Measurements from ENCODE around the gene HS6ST3. TPM values are rescaled to one million over a fixed set of nuclear protein-coding genes. Genes with fewer than 3 reads are reported as not detected.
A peak's percentile ranks its signal among the peaks of the same experiment; 100 is the strongest.

Gene HS6ST3
- total RNA-seq, 1 donor from 2014 or later, result 3.9 TPM

DNA sequence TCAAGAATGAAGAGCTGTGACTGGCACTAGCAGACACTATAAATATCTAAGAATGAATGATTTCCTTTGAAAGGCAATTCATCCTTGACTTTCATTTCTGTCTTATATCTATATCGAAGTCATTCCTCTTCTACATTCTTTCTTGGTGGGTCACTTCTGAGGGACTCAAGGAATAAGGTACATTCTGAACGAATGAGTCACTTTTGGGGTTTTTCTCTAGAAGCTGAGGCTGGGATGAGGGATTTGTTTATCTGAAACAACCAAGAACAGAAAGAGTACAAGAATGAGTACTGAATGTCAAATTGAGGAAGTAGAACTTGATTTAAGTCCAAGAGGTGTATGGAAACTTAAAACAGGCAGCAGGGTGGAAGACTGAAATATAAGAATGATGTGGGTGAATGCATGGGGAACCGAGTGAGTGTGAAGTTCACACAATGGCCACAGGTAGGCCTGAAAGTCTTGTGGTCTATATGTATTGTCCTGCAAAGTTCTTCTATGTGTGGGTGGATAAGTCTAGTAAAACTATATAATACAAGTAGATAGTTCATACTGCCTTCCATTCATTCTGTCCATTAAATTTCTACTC is 560.5 kb downstream of the HS6ST3 start:
- DNase-seq (ENCODE audit: low spot score), result peak; percentile 8

DNA sequence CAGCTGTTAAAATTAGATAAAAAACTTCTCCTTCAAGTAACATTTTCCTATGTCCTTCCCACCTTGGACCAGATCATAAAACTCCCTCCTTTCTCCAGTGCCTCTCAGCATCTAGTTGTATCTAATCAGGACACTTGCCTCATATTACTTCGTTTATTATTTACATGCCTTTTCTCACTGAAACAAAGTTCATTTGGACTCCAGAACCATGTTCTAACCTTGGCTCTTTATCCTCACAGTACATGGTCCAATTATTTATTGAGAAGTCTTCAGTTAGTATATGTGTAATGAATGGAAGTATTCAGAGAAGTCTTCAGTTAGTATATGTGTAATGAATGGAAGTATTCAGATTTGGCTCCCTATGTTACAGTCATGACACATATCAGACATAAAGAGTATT is 561.7 kb downstream of the HS6ST3 start:
- DNase-seq (ENCODE audit: low spot score), result no peak

DNA sequence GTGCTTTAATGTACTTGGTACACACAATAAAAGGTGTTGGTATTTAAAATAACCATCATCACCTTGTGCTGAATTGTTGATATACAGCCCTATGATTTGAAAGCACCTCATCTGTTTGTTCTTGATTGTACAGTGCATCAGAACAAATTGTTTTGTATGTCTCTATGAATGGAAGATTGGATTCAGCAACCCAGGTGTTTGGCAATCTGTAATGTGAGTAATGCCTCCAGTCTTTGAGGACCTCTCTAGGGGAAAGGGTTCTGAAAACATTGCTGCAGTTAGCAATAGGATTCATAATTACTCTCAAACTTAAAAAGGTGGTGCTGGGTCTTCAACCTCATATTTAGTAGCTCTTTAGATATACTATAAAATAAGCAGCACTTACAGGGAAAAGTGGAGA is 562.6 kb downstream of the HS6ST3 start:
- DNase-seq (ENCODE audit: low spot score), result no peak

DNA sequence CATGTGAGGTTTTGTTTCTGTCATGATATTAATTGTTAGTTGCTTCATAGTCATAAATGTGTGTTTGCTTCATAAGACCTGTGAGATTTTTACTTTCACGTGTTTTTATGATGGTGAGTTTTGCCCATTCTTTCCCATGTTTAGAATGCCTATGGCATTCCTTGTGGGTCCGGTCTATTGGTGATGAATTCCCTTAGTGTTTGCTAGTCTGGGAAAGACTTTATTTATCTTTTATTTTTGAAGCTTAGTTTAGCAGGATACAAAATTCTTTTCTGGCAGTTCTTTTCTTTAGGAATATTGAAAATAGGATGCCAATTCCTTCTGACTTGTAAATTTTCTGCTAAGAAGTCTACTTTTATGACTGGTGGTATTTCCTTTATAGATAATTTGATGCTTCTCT is 571.7 kb downstream of the HS6ST3 start:
- no peak for DNase-seq (ENCODE audit: low spot score)

DNA sequence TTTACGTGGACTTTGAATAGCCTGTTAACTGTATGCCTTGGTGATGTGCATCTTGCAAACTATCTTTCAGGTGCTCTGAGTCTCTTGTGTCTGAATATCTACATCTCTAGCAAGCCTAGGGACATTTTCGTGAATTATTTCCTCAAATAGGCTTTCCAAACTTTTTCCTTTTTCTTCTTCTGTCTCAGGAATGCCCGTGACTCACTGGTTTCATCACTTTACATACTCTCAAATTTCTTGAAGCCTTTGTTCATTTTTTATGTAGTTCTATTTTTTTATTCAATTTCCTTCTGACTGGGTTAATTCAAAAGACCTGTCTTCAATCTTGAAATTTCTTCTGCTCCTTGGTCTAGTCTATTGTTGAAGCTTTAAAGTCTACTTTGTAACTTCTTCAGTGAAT is 572.1 kb downstream of the HS6ST3 start:
- no peak for DNase-seq (ENCODE audit: low spot score)

DNA sequence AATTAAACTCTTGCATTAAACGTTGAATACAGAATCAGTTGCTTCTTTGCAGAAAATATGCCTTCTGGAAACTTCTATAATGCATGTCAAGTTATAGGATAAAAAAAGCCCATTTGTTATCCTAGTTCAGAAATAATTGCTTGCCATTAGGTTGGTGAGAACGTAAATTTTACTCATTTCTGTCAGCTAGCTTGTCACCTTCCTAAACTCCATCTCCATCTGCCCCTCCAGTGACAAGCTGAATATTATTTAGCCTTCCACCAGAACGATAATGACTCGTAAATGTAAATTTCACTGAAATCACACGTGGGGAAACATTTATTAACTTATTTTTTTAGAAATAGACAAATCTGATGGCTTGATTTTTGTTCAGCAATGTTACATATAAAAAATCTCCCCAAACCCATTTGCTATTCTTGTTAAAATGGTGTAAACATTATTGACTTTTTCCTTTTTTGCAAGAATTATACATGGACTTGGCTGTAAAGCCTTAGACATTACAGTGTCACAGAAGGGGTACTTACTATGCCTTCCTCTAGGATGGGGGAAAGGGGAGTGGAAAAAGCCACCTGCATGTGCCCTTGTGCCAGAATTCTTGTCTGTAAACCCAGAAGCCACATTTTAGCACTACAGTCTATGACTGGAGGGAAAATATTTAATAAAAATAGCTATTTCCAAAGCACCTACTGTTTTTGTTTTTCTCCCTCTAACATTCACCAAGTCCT is 577.5 kb downstream of the HS6ST3 start:
- no peak for DNase-seq (ENCODE audit: low spot score)

DNA sequence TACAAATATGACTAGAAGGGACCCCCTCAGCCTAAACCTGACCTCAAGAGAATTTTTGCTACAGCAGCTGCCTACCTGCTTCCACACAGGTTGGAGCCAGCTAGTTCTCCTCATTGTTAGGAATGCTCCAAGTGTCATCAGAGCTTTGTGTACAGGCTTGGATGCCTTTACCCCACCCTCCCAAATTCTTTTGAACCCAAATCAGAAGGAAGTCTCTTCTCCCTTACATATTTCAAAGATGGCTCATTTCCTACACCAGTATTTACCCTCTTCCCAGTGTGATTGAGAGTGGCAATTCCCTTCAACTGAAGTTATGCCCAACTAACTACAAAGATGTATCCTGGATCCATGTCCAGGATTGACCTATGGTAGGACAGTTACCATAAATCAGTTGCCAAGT is 581.2 kb downstream of the HS6ST3 start:
- DNase-seq (ENCODE audit: low spot score), result no peak

DNA sequence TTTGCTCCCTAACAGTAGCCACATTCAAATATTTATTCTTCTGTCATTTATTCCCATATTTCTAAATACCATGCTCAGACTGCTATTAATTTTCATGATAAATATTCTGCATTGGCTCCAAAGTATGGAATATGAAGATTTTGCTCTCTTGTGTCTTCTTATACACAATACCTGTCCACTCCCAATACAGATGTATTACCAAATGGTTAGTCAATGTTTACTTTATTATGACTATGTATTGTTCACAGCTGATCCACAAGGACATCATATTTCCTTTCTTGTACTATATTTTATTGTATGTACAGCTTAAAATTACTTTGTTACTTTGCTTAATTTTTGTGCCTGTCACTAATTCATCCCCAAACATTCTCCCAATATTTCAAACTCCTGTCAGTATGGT is 582.1 kb downstream of the HS6ST3 start:
- DNase-seq (ENCODE audit: low spot score), result no peak

DNA sequence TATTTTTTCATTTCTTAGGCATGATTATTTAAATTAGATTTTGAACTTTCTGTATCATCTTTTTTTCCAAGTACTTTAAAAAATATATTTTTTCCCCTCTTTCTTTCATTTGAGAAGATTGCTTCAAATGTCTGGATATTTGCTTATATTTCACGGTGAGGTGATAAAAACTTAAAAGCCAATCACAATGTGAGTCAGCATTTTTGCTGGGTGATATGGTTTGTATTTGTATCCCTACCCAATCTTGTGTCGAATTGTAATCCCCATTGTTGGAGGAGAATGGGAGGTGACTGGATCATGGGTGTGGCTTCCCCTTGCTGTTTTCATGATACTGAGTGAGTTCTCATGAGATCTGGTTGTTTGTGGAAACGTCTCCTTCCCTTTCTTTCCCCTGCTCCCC is 583.9 kb downstream of the HS6ST3 start:
- DNase-seq (ENCODE audit: low spot score), result no peak

DNA sequence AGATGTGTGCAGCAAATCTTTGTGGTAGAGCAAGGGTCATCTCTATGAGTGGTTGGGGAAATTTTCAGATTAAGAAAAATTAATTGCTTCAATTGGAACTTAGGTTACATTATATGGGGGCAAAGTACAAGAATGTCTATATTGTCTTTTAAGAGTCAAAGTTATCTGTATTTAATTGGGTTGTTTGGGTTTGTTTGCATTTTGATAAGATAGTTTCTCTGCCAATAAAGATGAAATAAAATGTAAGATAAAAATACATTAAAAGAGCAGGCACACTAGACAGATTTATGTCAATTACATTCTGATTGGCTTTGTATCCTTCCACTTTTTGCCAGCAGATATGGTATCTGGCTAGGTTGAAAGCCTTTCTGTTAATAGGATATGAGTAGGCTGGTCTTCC is 587.1 kb downstream of the HS6ST3 start:
- DNase-seq (ENCODE audit: low spot score), result no peak

DNA sequence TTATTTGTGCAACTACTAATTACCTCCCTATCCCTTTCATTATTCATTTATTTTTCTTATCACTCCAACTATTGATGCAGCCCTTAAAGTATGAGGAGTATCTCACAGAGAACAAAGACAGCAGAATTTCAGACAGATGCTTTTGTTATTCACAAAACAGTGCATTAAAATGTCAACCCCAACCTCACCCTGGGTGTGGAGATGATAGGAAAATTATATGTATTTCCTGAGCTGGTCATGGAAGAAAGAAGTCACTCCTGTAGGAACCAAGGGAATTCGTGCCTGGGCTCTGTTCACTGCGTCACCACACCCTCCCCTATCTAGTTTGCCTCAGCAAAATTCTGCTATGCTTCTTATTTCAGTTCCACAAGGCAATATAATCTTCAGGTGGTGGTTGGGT is 588.9 kb downstream of the HS6ST3 start:
- DNase-seq (ENCODE audit: low spot score), result no peak

DNA sequence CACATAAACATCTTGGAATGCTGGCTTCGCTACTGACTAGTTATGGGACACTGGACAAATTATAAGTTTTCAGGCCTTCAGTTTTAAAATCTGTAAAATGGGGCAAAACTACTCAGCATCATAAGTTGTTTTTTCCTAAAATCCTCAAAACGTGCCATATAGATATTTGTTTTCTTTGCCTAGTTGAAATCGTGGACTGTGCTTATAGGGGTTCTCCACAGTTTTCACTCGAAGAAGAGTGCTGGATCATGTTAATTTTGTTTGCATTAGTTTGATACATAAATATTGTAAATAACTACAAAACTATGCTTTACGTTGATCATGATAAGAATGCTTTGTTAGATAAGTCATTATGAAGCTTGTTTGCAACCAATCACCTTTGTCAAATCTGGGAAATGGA is 591.0 kb downstream of the HS6ST3 start:
- DNase-seq (ENCODE audit: low spot score), result no peak

DNA sequence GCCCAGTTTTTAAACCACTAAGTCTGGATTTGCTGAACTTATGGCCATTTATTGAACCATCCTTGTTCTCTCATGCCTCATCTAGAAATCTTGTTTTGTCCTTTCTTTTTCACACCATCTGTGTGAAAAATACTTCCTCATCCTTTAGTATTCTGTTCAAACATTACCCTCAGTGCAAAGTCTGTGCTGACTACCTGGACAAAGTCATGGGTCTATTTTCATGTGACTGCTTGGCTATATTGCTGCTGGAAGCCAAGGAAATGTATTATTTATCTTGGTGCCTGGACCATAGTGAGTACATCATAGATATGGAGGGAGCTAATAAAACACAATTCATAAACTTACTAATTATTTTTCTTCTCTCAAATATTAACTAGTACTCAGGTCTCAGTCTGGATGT is 591.9 kb downstream of the HS6ST3 start:
- DNase-seq (ENCODE audit: low spot score), result no peak

DNA sequence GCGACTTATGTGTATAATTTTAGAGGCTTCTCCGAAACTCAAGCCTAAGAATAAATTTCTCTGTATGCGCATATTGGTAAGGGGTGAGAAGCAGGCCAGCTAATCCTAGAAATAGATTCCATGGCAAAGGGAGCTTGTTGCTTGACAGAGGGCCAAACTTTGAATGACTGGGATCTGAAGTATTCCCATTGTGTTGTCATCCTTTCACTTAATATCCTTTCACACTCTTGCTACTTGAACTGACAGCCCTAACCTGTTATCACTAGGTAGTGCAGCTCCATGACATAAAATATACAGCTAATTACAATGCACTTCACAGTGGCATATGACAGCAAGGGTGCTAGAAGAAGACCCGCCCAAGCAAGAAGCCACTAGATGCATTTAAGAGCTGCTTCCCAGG is 594.6 kb downstream of the HS6ST3 start:
- no peak for DNase-seq (ENCODE audit: low spot score)

DNA sequence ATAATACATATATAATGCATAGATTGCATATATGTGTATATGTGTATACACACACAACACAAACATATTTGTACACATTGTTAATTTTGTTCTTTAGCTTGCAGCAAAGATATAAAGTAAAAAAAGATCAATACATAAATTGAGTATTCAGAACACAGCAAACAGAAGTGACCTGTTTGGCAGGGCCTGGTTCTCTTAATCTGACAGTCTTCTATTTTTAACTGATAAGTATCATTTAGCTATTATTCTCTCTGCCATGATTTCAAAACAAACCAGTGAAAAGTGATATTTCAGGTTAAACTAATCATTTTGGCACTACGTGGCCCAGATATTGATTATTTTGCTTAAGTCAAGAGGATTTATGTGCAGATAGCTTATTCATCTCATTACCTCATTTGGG is 595.0 kb downstream of the HS6ST3 start:
- DNase-seq (ENCODE audit: low spot score), result no peak

DNA sequence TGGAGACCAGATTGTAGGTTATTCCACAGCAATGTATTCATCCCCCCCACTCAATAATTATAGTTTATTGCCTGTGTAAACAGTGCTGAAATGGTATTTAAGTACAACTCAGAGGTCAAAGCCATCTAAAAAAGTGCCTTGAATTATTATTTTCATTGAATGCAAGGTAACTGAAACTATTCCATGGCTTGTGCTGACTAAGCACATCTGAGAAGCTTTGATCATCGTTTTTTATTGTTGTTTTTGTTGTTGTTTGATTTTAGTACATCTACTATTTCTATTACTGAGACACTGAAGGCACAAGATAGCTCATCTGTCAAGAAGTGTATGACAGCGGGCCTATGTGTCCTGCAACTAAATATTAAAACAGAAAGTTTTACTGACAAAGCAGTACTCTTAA is 596.4 kb downstream of the HS6ST3 start:
- DNase-seq (ENCODE audit: low spot score), result no peak

DNA sequence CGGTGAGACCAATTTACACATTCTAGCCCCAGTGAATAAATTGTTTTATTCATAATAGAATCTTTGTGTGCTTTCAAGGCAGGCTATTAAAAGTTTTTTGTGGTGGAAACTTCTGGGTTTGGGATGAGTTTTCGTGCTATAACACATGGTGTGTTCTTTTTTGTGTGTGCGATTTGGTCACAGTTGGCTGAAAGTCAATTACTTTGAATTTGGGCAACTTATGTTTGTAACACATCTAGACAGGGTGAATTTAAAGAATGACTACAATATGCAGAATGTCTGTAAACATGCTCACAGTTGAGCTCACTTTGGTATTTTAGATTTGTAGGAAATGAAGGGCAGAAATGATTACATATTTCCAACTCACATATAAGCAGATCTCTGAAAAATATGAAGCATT is 597.3 kb downstream of the HS6ST3 start:
- DNase-seq (ENCODE audit: low spot score), result no peak

DNA sequence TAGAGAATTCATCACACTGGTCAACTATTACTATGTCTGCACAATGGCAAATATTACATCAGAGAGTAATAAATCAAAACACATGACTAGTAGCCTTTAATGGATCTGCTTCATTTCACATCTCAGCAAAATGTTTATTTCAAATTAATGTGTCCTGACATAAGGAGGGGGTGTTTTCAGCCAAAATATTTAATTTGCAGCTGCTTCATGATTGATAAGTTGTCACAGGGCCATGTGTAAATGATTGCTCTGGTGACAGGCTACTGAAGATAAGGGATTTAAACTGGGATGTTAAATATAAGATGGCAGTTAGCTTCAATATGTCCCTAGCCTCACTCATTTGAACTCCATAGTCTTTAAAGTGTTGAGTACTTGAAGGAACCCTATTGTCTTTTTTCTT is 601.1 kb downstream of the HS6ST3 start:
- no peak for DNase-seq (ENCODE audit: low spot score)

DNA sequence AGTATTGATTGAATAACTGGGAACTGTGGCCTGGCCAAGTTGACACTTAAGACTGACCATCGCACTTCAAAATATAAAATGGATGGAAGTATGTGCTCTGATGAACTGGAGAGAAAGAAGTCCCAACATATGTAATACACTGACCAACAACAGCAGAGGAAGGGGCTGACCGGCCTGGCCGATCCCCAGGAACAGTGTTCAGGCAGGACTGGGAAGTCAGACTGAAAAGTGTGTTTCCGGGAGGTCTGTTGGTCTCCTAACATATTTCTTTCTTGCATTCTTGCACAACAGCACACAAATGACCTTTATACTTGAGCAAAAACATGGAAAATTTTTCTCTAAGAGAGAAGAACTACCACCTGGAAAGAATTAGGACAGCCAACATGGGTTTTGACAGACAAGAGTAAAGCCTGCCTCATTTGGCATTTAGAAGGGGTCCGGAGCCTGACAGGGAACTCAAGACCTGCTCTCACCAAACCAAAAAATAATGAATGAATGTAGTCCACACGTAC is 606.5 kb downstream of the HS6ST3 start:
- DNase-seq (ENCODE audit: low spot score), result no peak

DNA sequence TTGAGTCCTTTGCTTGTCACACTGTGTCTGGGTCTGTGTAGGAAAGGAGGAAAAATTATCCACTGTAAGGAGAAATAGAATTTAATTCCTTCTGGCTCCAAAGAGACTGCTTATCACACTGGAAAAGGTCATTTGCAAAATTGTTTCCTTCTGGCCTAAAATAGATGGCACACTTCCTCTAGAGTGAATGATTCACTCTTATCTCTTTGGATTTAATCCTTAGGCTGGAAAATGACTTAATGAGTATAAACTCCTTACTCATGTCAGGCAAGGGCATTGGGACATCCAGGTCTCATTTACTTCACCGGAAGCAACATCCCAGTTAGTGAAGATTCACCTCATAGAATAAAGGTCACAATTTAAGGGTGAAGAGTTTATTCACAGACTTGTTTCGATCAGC is 610.8 kb downstream of the HS6ST3 start:
- no peak for DNase-seq (ENCODE audit: low spot score)

DNA sequence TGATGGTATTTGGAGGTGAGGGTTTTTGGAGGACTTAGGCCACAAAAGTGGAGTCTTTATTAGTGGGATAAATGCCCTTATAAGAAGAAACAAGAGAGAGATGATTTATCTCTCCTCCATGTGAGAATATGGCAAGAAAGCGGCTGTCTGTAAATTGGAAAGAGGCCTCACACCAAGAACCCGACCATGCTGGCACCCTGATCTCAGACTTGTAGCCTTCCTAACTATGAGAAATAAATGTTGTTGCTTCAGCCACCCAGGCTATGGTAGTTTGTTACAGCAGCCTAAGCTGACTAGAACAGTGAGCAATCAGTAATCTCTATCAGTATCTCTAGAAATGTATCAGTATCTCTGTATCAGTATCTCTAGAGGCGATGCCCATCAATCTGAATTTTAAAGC is 617.2 kb downstream of the HS6ST3 start:
- DNase-seq (ENCODE audit: low spot score), result no peak

DNA sequence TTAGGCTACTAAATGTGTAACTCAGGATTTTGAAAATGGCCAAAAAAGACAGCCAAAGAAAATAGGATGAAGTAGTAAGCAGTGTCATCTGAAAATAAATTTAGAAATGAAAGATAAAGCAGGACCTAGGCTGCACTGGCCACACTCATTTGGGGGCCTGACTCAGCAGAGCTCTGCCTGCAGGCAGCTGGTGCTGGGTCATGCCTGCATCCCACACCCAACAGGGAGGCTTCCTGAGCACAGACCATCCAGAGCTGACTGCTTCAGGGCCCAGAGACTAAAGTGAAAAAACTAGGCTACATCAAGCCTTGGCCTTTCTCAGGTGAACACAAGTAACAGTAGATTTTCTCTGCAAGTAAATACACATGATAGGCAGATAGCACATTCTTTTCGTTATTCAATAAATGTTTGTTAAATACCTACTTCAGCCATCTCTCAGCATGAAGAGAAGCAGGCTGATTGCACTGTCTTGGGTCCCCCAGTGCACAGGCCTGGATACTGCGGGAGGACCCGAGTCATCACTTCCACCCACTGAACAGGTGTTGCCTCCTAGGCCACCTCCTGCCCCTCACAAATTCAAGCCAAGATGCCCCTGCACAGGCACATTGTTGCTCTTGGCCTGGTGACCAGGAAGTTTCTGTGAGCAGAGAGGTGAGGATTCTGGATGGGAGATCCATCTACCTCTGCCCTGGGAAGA is 620.4 kb downstream of the HS6ST3 start:
- no peak for DNase-seq (ENCODE audit: low spot score)

DNA sequence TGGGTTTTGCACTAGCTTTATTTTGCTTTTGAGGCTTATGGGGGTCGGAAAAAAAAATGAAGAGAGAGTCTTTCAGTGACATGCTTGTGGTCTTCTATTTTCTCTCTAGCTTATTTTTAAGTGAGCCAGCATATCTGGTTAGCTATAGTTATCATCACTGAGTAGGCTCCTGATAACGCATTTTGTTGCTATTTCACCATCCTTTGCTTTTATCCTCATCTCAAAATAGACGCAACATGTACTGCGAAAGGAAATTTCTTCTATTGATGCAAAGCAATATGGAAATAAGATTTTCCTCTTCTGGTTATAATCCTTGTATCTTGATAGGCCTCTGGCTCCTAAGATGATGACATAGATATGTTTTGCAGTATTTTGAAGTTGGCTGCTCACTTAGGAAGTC is 630.5 kb downstream of the HS6ST3 start:
- peak; percentile 62 for DNase-seq (ENCODE audit: low spot score)

All from umbilical cord (tissue), 2 donors.